Measurements from ENCODE around the gene ZNF469. TPM values are rescaled to one million over a fixed set of nuclear protein-coding genes. Genes with fewer than 3 reads are reported as not detected.

Gene ZNF469
- total RNA-seq: 4.4 TPM
- polyA plus RNA-seq (ENCODE audit: insufficient read depth in 1 of 8, insufficient read length in 8 of 8, low replicate concordance in 1 of 8): 10 to 100 TPM in 1 of 8 donors, 1 to 10 TPM in 7; 3.7 to 11.5 (median 6.9) TPM
- long read RNA-seq, donor 1, full-length matches to known transcripts: 9 of 9 reads
- long read RNA-seq, donor 1, partial matches to known transcripts: 0 of 9 reads
- long read RNA-seq, donor 1, other reads (novel, unspliced or antisense): 0 of 9 reads
- long read RNA-seq, donor 2, full-length matches to known transcripts: 2 of 2 reads
- long read RNA-seq, donor 2, partial matches to known transcripts: 0 of 2 reads
- long read RNA-seq, donor 2, other reads (novel, unspliced or antisense): 0 of 2 reads
- long read RNA-seq, donor 3, full-length matches to known transcripts: 9 of 9 reads
- long read RNA-seq, donor 3, partial matches to known transcripts: 0 of 9 reads
- long read RNA-seq, donor 3, other reads (novel, unspliced or antisense): 0 of 9 reads
- long read RNA-seq, donor 4, full-length matches to known transcripts: 33 of 33 reads
- long read RNA-seq, donor 4, partial matches to known transcripts: 0 of 33 reads
- long read RNA-seq, donor 4, other reads (novel, unspliced or antisense): 0 of 33 reads
- long read RNA-seq, donor 5, full-length matches to known transcripts: 49 of 49 reads
- long read RNA-seq, donor 5, partial matches to known transcripts: 0 of 49 reads
- long read RNA-seq, donor 5, other reads (novel, unspliced or antisense): 0 of 49 reads
- long read RNA-seq, donor 6, full-length matches to known transcripts: 15 of 15 reads
- long read RNA-seq, donor 6, partial matches to known transcripts: 0 of 15 reads
- long read RNA-seq, donor 6, other reads (novel, unspliced or antisense): 0 of 15 reads
- long read RNA-seq, donor 7, full-length matches to known transcripts: 35 of 35 reads
- long read RNA-seq, donor 7, partial matches to known transcripts: 0 of 35 reads
- long read RNA-seq, donor 7, other reads (novel, unspliced or antisense): 0 of 35 reads
- long read RNA-seq, donor 8, full-length matches to known transcripts: 25 of 25 reads
- long read RNA-seq, donor 8, partial matches to known transcripts: 0 of 25 reads
- long read RNA-seq, donor 8, other reads (novel, unspliced or antisense): 0 of 25 reads
- long read RNA-seq, donor 9, full-length matches to known transcripts: 17 of 17 reads
- long read RNA-seq, donor 9, partial matches to known transcripts: 0 of 17 reads
- long read RNA-seq, donor 9, other reads (novel, unspliced or antisense): 0 of 17 reads
- long read RNA-seq, donor 10, full-length matches to known transcripts: 32 of 32 reads
- long read RNA-seq, donor 10, partial matches to known transcripts: 0 of 32 reads
- long read RNA-seq, donor 10, other reads (novel, unspliced or antisense): 0 of 32 reads
- long read RNA-seq, donor 11, full-length matches to known transcripts: 31 of 31 reads
- long read RNA-seq, donor 11, partial matches to known transcripts: 0 of 31 reads
- long read RNA-seq, donor 11, other reads (novel, unspliced or antisense): 0 of 31 reads

- peak within 1 kb of the TSS; percentile 35 for H3K4me3 ChIP-seq (ENCODE audit: low read length)
- H3K4me1 ChIP-seq (ENCODE audit: control insufficient read depth, insufficient read depth, low read length): peaks cover 13% of the 10 kb centered on the region
- peaks cover 51% of the 10 kb centered on the region for H3K27me3 ChIP-seq (ENCODE audit: control insufficient read depth, insufficient read depth, low read length)
- no peak within 1 kb of the TSS for H3K27ac ChIP-seq (ENCODE audit: low read length)
- DNase-seq: no peak
- no peaks in the 10 kb centered on the region for H3K36me3 ChIP-seq (ENCODE audit: control insufficient read depth, insufficient read depth, low read length)
- WGBS (ENCODE audit: insufficient coverage): 4% methylated on average over 83 of the region's 87 CpGs
- no peaks in the 10 kb centered on the region for H3K9me3 ChIP-seq (replicated peaks; ENCODE audit: control insufficient read depth, low read depth, low read length)
Measured at GRCh38 chr16:88382491-88383400, at the start of gene ZNF469. TSS of gene ZNF469 (plus strand) at chr16:88382959. CDS start at chr16:88427471, 44,512 bp downstream.

GRCh38 chr16:88333848-88334777 lies 48.6 kb upstream of the ZNF469 start:
- Histone ChIP-seq H3K27ac (ENCODE audit: low read length) (no peak overlapping the region), H3K4me1 (ENCODE audit: control insufficient read depth, insufficient read depth, low read length) (peaks cover 33% of the 10 kb centered on the region), H3K36me3 (ENCODE audit: control insufficient read depth, insufficient read depth, low read length) (no peaks in the 10 kb centered on the region), H3K27me3 (ENCODE audit: control insufficient read depth, insufficient read depth, low read length) (peaks cover 4% of the 10 kb centered on the region), H3K4me3 (ENCODE audit: low read length) (no peak overlapping the region), H3K9me3 (replicated peaks; ENCODE audit: control insufficient read depth, low read depth, low read length) (no peaks in the 10 kb centered on the region)
- 82% methylated on average over 6 of the region's 10 CpGs for WGBS (ENCODE audit: insufficient coverage)
- DNase-seq: no peak

GRCh38 chr16:88334778-88335720 lies 47.7 kb upstream of the ZNF469 start:
- peaks cover 33% of the 10 kb centered on the region for H3K4me1 ChIP-seq (ENCODE audit: control insufficient read depth, insufficient read depth, low read length)
- peak; percentile 52 for DNase-seq
- no peak overlapping the region for H3K27ac ChIP-seq (ENCODE audit: low read length)
- no peaks in the 10 kb centered on the region for H3K36me3 ChIP-seq (ENCODE audit: control insufficient read depth, insufficient read depth, low read length)
- H3K4me3 ChIP-seq (ENCODE audit: low read length): no peak overlapping the region
- peaks cover 4% of the 10 kb centered on the region for H3K27me3 ChIP-seq (ENCODE audit: control insufficient read depth, insufficient read depth, low read length)
- 74% methylated on average over 28 of the region's 29 CpGs for WGBS (ENCODE audit: insufficient coverage)
- H3K9me3 ChIP-seq (replicated peaks; ENCODE audit: control insufficient read depth, low read depth, low read length): no peaks in the 10 kb centered on the region

- WGBS (ENCODE audit: insufficient coverage): 89% methylated on average over 6 of the region's 8 CpGs
- H3K4me1 ChIP-seq (ENCODE audit: control insufficient read depth, insufficient read depth, low read length): peaks cover 30% of the 10 kb centered on the region
- no peaks in the 10 kb centered on the region for H3K9me3 ChIP-seq (replicated peaks; ENCODE audit: control insufficient read depth, low read depth, low read length)
- H3K27ac ChIP-seq (ENCODE audit: low read length): no peak overlapping the region
- DNase-seq: no peak
- no peak overlapping the region for H3K4me3 ChIP-seq (ENCODE audit: low read length)
- no peaks in the 10 kb centered on the region for H3K36me3 ChIP-seq (ENCODE audit: control insufficient read depth, insufficient read depth, low read length)
- peaks cover 4% of the 10 kb centered on the region for H3K27me3 ChIP-seq (ENCODE audit: control insufficient read depth, insufficient read depth, low read length)
Measured at GRCh38 chr16:88337021-88337420, 45.7 kb upstream of the ZNF469 start.

- DNase-seq: no peak
- Histone ChIP-seq H3K4me3 (ENCODE audit: low read length) (no peak overlapping the region), H3K27ac (ENCODE audit: low read length) (no peak overlapping the region), H3K4me1 (ENCODE audit: control insufficient read depth, insufficient read depth, low read length) (peaks cover 25% of the 10 kb centered on the region), H3K9me3 (replicated peaks; ENCODE audit: control insufficient read depth, low read depth, low read length) (no peaks in the 10 kb centered on the region), H3K36me3 (ENCODE audit: control insufficient read depth, insufficient read depth, low read length) (no peaks in the 10 kb centered on the region), H3K27me3 (ENCODE audit: control insufficient read depth, insufficient read depth, low read length) (peaks cover 4% of the 10 kb centered on the region)
- WGBS (ENCODE audit: insufficient coverage): 94% methylated on average over 8 of the region's 13 CpGs
Measured at GRCh38 chr16:88337538-88337937, 45.2 kb upstream of the ZNF469 start.

- 67% methylated on average over 11 of the region's 16 CpGs for WGBS (ENCODE audit: insufficient coverage)
Measured at GRCh38 chr16:88338111-88338510, 44.6 kb upstream of the ZNF469 start.

GRCh38 chr16:88338896-88339295 lies 43.9 kb upstream of the ZNF469 start:
- H3K9me3 ChIP-seq (replicated peaks; ENCODE audit: control insufficient read depth, low read depth, low read length): peaks cover 2% of the 10 kb centered on the region
- peaks cover 16% of the 10 kb centered on the region for H3K4me1 ChIP-seq (ENCODE audit: control insufficient read depth, insufficient read depth, low read length)
- 73% methylated on average over 6 of the region's 7 CpGs for WGBS (ENCODE audit: insufficient coverage)
- H3K36me3 ChIP-seq (ENCODE audit: control insufficient read depth, insufficient read depth, low read length): no peaks in the 10 kb centered on the region
- no peak overlapping the region for H3K27ac ChIP-seq (ENCODE audit: low read length)
- DNase-seq: no peak
- H3K27me3 ChIP-seq (ENCODE audit: control insufficient read depth, insufficient read depth, low read length): peaks cover 4% of the 10 kb centered on the region
- H3K4me3 ChIP-seq (ENCODE audit: low read length): no peak overlapping the region

More at GRCh38 chr16:88338111-88338510, 44.6 kb upstream of the ZNF469 start:
- H3K4me1 ChIP-seq (ENCODE audit: control insufficient read depth, insufficient read depth, low read length): peaks cover 19% of the 10 kb centered on the region
- H3K36me3 ChIP-seq (ENCODE audit: control insufficient read depth, insufficient read depth, low read length): no peaks in the 10 kb centered on the region
- no peak overlapping the region for H3K4me3 ChIP-seq (ENCODE audit: low read length)
- H3K9me3 ChIP-seq (replicated peaks; ENCODE audit: control insufficient read depth, low read depth, low read length): peaks cover 2% of the 10 kb centered on the region
- H3K27me3 ChIP-seq (ENCODE audit: control insufficient read depth, insufficient read depth, low read length): peaks cover 4% of the 10 kb centered on the region
- DNase-seq: no peak
- no peak overlapping the region for H3K27ac ChIP-seq (ENCODE audit: low read length)

Data from muscle of leg (tissue), 16 donors.